HG03432 (cell line): Measurements from ENCODE around the gene SRSF4.

ENCODE experiments used
- ATAC-seq: cut with Tn5 transposase; IDR thresholded peaks from one replicate; pipeline ENCODE4 v1.9.1; 2021; ENCODE audit warnings: mild to moderate bottlenecking, moderate library complexity; ENCODE audit not compliant: unreplicated experiment

SRSF4 gene

DNA sequence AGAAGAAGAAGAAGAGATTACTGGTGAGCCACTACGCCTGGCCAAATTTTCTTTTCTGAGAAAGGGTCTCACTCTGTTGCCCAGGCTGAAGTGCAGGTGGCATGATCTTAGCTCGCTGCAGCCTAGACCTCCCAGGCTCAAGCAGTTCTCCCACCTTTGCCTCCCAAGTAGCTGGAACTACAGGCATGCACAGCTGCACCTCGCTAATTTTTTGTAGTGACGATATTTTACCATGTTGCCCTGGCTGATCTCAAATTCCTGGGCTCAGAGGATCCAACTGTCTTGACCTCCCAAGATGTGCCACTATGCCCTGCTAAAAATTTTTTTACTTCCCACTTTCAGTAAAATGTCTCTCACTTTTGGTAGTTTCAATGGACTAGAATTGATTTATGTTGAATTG lies 82.4 kb downstream of the SRSF4 start:
- no peak for ATAC-seq
